GM21737 (cell line): ENCODE results near the gene OARD1.

Experiments
- ATAC-seq: cut with Tn5 transposase; IDR thresholded peaks from one replicate; pipeline ENCODE4 v1.9.1; 2021; ENCODE audit warnings: mild to moderate bottlenecking, moderate library complexity; ENCODE audit not compliant: unreplicated experiment

The OARD1 gene

GRCh38 chr6:41050536-41050935, 21.6 kb downstream of the OARD1 start:
- ATAC-seq: no peak

DNA sequence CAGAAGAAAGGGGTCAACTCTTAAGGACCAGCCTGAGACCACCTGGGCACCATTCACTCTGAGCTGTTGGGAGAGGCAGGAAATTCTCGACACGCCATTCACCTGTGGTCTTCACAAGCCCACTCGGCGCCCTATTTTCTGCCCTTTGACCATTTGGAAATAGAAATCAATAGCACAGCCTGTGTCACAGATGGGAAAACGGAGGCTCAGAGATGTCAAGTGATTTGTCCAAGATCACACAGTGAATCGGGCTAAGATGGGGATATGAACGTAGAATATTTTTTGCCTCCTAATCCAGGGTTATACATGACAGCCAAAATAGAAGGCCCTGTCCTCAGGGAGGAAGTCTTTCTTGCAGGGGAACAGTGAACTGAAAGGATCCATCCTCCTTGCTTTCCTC, 22.2 kb downstream of the OARD1 start:
- no peak for ATAC-seq

DNA sequence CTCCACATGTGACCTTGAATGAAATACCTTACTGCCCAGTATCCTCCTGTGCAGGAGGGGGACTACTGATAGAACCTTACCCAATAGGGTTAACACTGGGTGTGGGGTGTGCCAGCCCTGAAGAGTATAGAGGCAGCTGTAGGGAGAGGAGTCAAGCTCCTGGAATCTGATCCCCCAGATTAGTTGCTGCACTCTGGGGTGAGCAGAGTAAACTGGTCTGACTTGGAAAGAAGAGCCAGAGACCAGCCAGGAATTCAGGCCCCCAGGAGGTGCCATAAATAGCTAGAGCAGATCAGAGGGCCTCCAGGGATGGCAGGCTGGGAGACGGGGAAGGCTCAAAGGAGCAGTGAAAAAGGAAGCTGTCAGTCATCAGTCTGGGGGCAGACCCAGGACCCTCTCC, 22.6 kb downstream of the OARD1 start:
- no peak for ATAC-seq

- no peak for ATAC-seq
Observed at GRCh38 chr6:41047745-41048732, 24.1 kb downstream of the OARD1 start.

- no peak for ATAC-seq
Observed at GRCh38 chr6:41047306-41047705, 24.9 kb downstream of the OARD1 start.

DNA sequence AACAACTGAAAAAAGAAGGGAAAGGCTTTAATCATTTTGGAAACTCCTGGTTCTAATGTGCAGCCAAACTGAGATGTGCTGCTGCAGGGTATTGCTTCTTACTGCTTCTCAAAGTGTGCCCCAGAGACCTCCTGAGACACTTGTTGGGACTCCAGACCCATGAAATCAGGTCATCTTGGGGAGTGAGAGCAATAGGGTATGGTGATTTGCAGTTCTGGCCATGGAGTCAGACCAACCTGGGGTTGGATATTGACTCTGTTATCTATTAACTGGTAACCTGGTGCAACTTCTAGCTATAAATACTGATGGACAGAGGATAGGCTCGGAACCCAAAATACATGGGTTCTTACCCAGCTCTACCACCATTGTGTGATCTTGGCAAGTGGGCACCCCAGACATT, 26.1 kb downstream of the OARD1 start:
- no peak for ATAC-seq

- no peak for ATAC-seq
Observed at GRCh38 chr6:41045664-41046063, 26.5 kb downstream of the OARD1 start.

DNA sequence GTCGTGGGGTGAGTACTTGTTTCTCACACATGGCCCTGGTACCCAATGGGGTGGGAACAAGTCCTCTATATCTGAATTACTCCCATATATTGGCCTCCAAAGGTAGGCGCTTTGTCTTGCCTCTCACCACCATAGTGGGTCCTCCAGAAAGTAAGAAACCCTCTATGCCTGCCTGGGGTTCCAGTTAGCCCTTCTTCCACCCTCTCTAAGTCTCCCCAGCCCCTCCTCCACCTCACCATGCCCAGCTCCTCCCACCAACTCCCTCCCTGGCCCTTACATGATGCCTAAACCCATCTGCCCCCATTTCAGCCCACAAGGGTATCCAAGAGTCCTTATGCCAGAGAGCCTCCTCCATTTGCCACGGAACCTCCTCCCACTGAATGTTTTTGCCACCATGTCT, 29.0 kb downstream of the OARD1 start:
- no peak for ATAC-seq

DNA sequence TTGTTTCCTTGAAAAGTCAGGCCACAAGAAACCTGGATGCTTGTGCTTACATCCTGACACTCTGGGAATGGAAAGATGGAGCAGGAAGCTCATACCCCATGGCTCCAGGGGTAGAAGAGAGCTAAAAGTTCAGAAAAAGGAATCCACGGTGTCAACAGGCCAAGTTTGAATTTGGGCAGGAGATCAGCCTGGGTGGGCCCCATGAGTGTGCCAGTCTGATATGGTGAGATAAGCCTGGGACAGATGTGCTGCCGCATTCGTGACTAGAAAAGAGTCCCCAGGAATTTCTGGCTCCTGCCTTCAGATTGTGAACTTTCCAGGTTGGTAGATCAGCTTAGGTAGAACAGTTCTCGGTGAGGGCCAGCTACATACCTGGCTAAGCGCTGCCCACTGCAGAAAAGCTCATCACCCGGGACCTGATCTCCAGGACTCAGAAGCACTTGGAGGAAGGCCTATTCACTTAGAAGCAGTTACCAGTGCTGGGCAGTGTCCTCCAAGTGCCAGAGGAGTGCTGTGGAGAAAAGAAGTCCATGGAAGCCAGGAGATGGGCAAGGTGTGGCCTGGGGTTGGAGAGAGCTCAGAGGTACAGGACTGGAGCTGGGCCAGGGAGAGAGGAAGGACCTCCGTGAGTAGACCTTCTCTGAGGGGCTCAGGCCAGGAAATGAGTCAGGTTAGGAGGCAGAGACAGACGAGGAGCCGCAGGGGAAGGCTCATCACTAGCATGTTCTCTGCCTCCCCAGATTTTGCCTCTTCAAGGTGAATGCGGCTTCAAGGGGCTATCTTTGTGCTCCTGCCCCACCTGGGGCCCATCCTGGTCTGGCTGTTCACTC, 29.7 kb downstream of the OARD1 start, which contains the start of gene TSPO2:
TSS of gene TSPO2 (plus strand) at position 242 of the 830 bp plus-strand sequence. CDS start at position 761, 519 bp downstream.
- no peak for ATAC-seq

- ATAC-seq: no peak
Observed at GRCh38 chr6:41040940-41041536, 31.1 kb downstream of the OARD1 start.

DNA sequence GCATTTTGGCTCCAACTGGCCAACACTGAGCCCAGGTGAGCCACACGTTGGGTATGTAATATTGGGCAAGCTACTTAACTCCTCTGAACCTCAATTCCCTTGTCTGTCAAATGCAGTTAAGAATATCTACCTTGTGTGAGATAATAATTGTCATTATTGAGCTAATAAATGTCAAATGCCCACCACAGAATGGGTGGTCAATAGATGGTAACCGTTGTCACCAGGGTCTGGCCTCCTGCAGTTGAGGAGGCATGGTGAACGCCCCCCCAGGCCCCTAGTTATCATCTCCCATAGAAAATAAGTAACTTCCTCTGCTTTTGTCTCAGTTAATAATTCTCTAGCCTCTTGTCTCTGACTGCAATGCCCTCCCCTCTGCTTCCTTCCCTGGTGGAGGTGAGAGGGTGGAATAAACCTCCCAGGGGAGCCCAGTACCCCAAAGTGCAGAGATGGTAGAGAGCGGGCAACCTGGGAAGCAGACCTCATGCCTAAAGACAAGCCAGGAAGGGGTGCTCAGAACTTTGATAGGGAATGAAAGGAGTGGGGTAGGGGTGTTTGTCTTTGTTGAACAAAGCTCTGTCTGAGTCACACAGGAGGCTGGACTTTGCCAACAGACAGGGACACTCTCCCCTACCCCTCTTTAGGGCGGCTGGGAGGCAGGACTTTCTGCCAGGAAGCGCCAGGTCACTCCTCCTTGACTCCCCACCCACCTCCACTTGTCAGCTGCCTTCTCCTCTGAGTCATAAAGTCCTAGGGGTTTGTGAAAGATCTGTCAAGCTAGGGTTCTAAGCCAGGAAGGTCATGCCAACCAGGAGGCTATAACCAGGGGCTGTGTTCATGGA, 31.8 kb downstream of the OARD1 start:
- ATAC-seq: no peak

- no peak for ATAC-seq
Observed at GRCh38 chr6:41039060-41039998, 32.8 kb downstream of the OARD1 start, which contains the start of gene UNC5CL. TSS of gene UNC5CL (minus strand) at chr6:41039221. CDS start at chr6:41035074, 4,147 bp downstream.

DNA sequence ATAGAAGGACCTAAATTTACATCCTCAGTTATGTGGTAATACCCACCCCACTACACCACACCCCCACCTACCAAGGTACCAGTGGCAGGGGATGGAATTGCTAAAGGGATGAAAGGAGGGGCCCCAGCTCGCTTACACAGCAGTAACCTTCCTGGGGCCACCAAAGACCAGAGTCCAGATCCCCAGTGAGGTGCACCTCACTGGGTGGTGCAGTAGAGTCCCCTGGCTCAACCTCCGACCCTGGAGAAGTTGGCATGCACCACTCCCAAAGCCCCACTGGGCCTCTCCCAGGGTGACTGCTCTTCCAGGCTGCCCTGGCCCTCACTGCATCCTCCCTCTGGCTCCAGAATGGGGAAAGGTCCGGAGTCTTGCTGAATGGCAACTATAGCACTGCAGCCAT, 34.0 kb downstream of the OARD1 start:
- no peak for ATAC-seq

DNA sequence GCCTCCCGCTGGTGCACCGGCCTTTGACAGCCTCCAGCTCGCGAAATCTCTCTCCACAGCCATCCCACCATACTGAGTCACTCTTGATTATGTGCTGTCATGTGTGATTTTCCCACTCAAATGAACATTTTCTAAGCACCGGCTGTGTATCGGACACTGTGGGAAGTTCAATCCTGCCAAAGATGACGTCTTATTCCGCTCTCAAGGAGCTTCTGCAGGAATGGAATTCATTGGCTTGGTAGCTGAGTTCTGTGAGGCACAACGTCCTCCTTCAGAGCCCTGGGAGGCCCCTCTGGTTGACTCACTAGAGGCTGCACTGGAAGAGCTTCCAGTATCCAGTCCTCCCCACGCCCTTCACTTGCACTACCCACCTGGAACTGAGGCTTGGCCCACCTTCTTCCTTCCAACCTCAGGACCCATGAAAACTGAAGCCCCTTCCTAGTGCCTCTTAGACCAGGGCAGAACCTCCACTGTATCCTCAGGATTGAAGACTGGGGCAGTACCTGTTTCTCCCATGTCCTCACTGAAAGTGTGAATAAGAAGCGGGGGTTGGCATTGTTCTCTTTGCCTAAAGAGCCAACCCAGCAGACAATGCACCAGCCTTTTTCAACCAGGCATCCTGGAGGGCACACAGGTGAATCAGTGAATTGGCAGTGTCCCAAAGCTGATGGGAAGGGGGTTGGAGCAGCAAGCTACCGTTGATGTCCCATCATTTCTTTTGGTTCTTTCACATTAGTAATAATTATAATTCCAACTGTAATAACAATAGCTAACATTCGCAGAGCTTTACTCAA, 34.9 kb downstream of the OARD1 start:
- ATAC-seq: no peak

DNA sequence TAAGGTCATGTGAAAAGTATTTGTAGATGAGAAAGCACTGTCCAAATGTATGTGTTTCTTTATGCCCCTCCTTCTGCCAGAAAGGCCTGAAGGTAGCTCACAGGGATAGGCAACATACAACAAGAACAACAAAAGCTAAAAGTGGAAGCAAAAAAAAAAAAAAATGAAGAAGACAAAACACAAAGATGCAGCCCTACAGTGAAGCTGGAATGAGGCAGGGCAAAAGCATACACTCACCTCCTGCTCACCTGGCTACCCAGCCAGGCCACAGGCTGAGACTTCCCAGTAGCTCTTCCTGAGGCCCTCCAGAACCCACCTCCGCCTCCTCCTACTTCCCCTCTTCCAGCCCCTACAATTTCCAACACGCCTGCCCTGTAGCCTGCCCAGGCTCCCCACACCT, 35.6 kb downstream of the OARD1 start:
- no peak for ATAC-seq

- no peak for ATAC-seq
Observed at GRCh38 chr6:41036186-41036585, 36.0 kb downstream of the OARD1 start.

DNA sequence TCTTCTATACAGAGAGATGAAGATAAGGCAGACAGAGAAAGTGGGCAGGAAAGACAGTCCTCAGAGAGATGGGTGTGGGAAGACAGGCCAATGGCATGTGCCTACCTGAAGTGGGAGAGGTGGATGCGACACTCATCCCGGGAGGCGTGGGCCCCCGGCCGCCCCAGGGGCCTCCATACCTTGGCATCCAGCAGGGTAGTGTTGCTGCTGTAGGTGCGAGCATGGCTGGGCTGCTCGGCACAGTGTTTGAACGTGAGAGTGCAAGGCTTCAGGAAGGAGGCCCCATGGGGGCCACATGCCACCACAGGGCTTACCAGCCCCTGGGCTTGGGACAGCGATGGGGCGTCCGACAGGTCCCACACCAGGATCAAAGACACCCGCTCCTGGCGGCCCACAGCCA, 38.4 kb downstream of the OARD1 start:
- no peak for ATAC-seq

- no peak for ATAC-seq
Observed at GRCh38 chr6:41032830-41033229, 39.3 kb downstream of the OARD1 start.
